HEK293 (cell line): Measurements from ENCODE around the gene FOXO4.

Experiments used
- CTCF ChIA-PET: fragments of 350-600 bp; formaldehyde crosslinking; extraction: SDS; loops from one replicate; lab custom pipeline; 2021; ENCODE audit warnings: antibody characterized with exemption; lab: Yijun Ruan, JAX
- POLR2A ChIA-PET: fragments of 300-600 bp; formaldehyde crosslinking; extraction: SDS; loops from one replicate; lab custom pipeline; 2020; ENCODE audit warnings: antibody characterized with exemption, inconsistent platforms; lab: Yijun Ruan, JAX
- H3K27ac ChIP-seq: fragments of 200-500 bp; sonication (Bioruptor generic); 2 replicates; pipeline ENCODE4 v1.5.1; 2014; ENCODE audit warnings: low read depth, low read length, control low read depth, inconsistent platforms; ENCODE audit errors: extremely low read depth
- H3K36me3 ChIP-seq, 2 experiments: fragments of 200-500 bp in 1 of 2; sonication (Bioruptor generic) in 1 of 2; 1 replicate in 1 of 2; 2 replicates in 1 of 2; pipeline ENCODE4 v1.5.1; 2014 to 2017; ENCODE audit warnings: inconsistent platforms in 2 of 2, low read length in 2 of 2; ENCODE audit not compliant: control insufficient read depth in 2 of 2, insufficient read depth in 1 of 2
- H3K4me1 ChIP-seq: fragments of 200-500 bp; sonication (Bioruptor generic); 2 replicates; pipeline ENCODE4 v1.5.1; 2014; ENCODE audit warnings: mild to moderate bottlenecking, low read length, inconsistent platforms; ENCODE audit not compliant: control insufficient read depth, insufficient read depth
- H3K4me3 ChIP-seq: 2 replicates; pipeline ENCODE4 v1.5.1; 2011; ENCODE audit warnings: low read depth, mild to moderate bottlenecking, control low read depth, low read length, moderate library complexity
- H3K9me3 ChIP-seq: fragments of 200-500 bp; sonication (Bioruptor generic); 2 replicates; pipeline ENCODE4 v1.5.1; 2014; ENCODE audit warnings: low read depth, low read length, inconsistent platforms; ENCODE audit not compliant: control insufficient read depth, insufficient read depth
- GLIS1 ChIP-seq: fragments of 450-650 bp; formaldehyde crosslinking; IDR thresholded peaks from 2 replicates; pipeline ENCODE4 v1.5.1; 2016; ENCODE audit warnings: missing biosample characterization, missing genetic modification characterization
- HOXC10 ChIP-seq: sonication (generic); formaldehyde crosslinking; IDR thresholded peaks from 2 replicates; pipeline ENCODE4 v1.8.1; 2023; ENCODE audit warnings: mild to moderate bottlenecking, missing genetic modification reagents
- KLF9 ChIP-seq: fragments of 450-650 bp; formaldehyde crosslinking; IDR thresholded peaks from 2 replicates; pipeline ENCODE4 v1.5.1; 2016; ENCODE audit warnings: missing biosample characterization, missing genetic modification characterization, low read depth
- OSR2 ChIP-seq: fragments of 450-650 bp; formaldehyde crosslinking; IDR thresholded peaks from 2 replicates; pipeline ENCODE4 v1.5.1; 2016; ENCODE audit warnings: missing biosample characterization, missing genetic modification characterization
- PRDM10 ChIP-seq: fragments of 450-650 bp; formaldehyde crosslinking; IDR thresholded peaks from 2 replicates; pipeline ENCODE4 v1.5.1; 2016; ENCODE audit warnings: missing biosample characterization, missing genetic modification characterization
- PRDM6 ChIP-seq: fragments of 450-650 bp; formaldehyde crosslinking; IDR thresholded peaks from 2 replicates; pipeline ENCODE4 v1.5.1; 2017; ENCODE audit warnings: missing biosample characterization, missing genetic modification characterization
- SP2 ChIP-seq: fragments of 450-650 bp; formaldehyde crosslinking; IDR thresholded peaks from 2 replicates; pipeline ENCODE4 v1.5.1; 2016; ENCODE audit warnings: missing biosample characterization, missing genetic modification characterization
- SP7 ChIP-seq: fragments of 450-650 bp; formaldehyde crosslinking; IDR thresholded peaks from 2 replicates; pipeline ENCODE4 v1.5.1; 2016; ENCODE audit warnings: missing biosample characterization, missing genetic modification characterization
- TCF7L2 ChIP-seq: IDR thresholded peaks from 2 replicates; pipeline ENCODE4 v1.6.1; 2011; ENCODE audit warnings: low read depth, mild to moderate bottlenecking, inconsistent platforms, low read length, moderate library complexity, borderline replicate concordance
- YY2 ChIP-seq: fragments of 450-650 bp; formaldehyde crosslinking; IDR thresholded peaks from 2 replicates; pipeline ENCODE4 v1.5.1; 2016; ENCODE audit warnings: missing biosample characterization, missing genetic modification characterization
- ZNF157 ChIP-seq: fragments of 450-650 bp; formaldehyde crosslinking; IDR thresholded peaks from 2 replicates; pipeline ENCODE4 v1.5.1; 2016; ENCODE audit warnings: missing biosample characterization, missing genetic modification characterization
- ZNF221 ChIP-seq: fragments of 450-650 bp; formaldehyde crosslinking; IDR thresholded peaks from 2 replicates; pipeline ENCODE4 v1.5.1; 2017; ENCODE audit warnings: missing biosample characterization, missing genetic modification characterization, borderline replicate concordance
- ZNF350 ChIP-seq: fragments of 450-650 bp; formaldehyde crosslinking; IDR thresholded peaks from 2 replicates; pipeline ENCODE4 v1.5.0; 2017; ENCODE audit warnings: missing biosample characterization, mild to moderate bottlenecking, missing genetic modification characterization
- ZNF362 ChIP-seq: fragments of 450-650 bp; formaldehyde crosslinking; IDR thresholded peaks from 2 replicates; pipeline ENCODE4 v1.5.1; 2016; ENCODE audit warnings: missing biosample characterization, missing genetic modification characterization
- ZNF37A ChIP-seq: fragments of 450-650 bp; IDR thresholded peaks from 2 replicates; pipeline ENCODE4 v1.5.1; 2018; ENCODE audit warnings: missing biosample characterization, missing genetic modification characterization
- ZNF426 ChIP-seq: fragments of 450-650 bp; formaldehyde crosslinking; IDR thresholded peaks from 2 replicates; pipeline ENCODE4 v1.5.1; 2017; ENCODE audit warnings: missing biosample characterization, missing genetic modification characterization, mild to moderate bottlenecking, inconsistent platforms, moderate library complexity
- ZNF544 ChIP-seq: fragments of 450-650 bp; formaldehyde crosslinking; IDR thresholded peaks from 2 replicates; pipeline ENCODE4 v1.5.0; 2017; ENCODE audit warnings: missing biosample characterization, missing genetic modification characterization
- ZNF704 ChIP-seq: fragments of 450-650 bp; formaldehyde crosslinking; IDR thresholded peaks from 2 replicates; pipeline ENCODE4 v1.5.1; 2016; ENCODE audit warnings: missing biosample characterization, missing genetic modification characterization
- ZNF776 ChIP-seq: fragments of 450-650 bp; formaldehyde crosslinking; IDR thresholded peaks from 2 replicates; pipeline ENCODE4 v1.5.0; 2017; ENCODE audit warnings: missing biosample characterization, missing genetic modification characterization, borderline replicate concordance
- TF ChIP-seq, protein P1 (sequence below): fragments of 450-650 bp; formaldehyde crosslinking; IDR thresholded peaks from 2 replicates; pipeline ENCODE4 v1.5.1; 2016; ENCODE audit warnings: missing biosample characterization, missing genetic modification characterization
- TF ChIP-seq, protein P2 (sequence below): fragments of 450-650 bp; formaldehyde crosslinking; conservative IDR thresholded peaks from 2 replicates; pipeline ENCODE4 v1.5.1; 2016; ENCODE audit warnings: low read depth, missing biosample characterization, missing genetic modification characterization

The FOXO4 gene

GRCh38 chrX:71103110-71103983, 7.7 kb downstream of the FOXO4 start (continued):
- no peak for TF ChIP-seq ZNF776 (tag by site-specific recombination)
- TF ChIP-seq SP7: 0 out of 2 replicates have a peak, but pooled peaks have one; percentile 12
- TF ChIP-seq PRDM10 (tag by site-specific recombination): 0 out of 2 replicates have a peak, but pooled peaks have one; percentile 37
- no peak for TF ChIP-seq ZNF221 (tag by site-specific recombination)

GRCh38 chrX:71105628-71106027, 10.0 kb downstream of the FOXO4 start:
- Histone ChIP-seq H3K4me1 (no peaks in the 10 kb centered on the region), H3K36me3 (peaks cover 0 to 15% of the 10 kb centered on the region in 2 experiments; a peak in 1 of 3 replicates), H3K9me3 (no peaks in the 10 kb centered on the region), H3K4me3 (no peak overlapping the region), H3K27ac (no peak overlapping the region)
- POLR2A ChIA-PET: interaction anchor here (2.6 kb wide), 1 partner anchor 12 kb away, joined by 8 read pairs; the partner anchor contains the start of gene MED12
- CTCF ChIA-PET: interaction anchor here (0.6 kb wide), 2 partner anchors 182 to 1409 kb away, joined by 3 to 4 read pairs; no protein-coding TSS in a partner anchor
- TF ChIP-seq ZNF704 (tag by site-specific recombination) (no peak), ZNF37A (tag by site-specific recombination) (no peak), TCF7L2 (no peak), ZNF350 (tag by site-specific recombination) (no peak), GLIS1 (tag by site-specific recombination) (no peak), ZNF157 (tag by site-specific recombination) (no peak), SP2 (no peak), YY2 (tag by site-specific recombination) (no peak), ZNF362 (tag by site-specific recombination) (no peak), HOXC10 (CRISPR knock-in tag) (no peak), OSR2 (tag by site-specific recombination) (no peak), KLF9 (tag by site-specific recombination) (no peak), ZNF426 (no peak), PRDM6 (no peak), ZNF544 (no peak)
- TF ChIP-seq, protein P1, sequence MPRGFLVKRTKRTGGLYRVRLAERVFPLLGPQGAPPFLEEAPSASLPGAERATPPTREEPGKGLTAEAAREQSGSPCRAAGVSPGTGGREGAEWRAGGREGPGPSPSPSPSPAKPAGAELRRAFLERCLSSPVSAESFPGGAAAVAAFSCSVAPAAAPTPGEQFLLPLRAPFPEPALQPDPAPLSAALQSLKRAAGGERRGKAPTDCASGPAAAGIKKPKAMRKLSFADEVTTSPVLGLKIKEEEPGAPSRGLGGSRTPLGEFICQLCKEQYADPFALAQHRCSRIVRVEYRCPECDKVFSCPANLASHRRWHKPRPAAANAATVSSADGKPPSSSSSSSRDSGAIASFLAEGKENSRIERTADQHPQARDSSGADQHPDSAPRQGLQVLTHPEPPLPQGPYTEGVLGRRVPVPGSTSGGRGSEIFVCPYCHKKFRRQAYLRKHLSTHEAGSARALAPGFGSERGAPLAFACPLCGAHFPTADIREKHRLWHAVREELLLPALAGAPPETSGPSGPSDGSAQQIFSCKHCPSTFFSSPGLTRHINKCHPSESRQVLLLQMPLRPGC (tag by site-specific recombination): no peak
- TF ChIP-seq, protein P2, sequence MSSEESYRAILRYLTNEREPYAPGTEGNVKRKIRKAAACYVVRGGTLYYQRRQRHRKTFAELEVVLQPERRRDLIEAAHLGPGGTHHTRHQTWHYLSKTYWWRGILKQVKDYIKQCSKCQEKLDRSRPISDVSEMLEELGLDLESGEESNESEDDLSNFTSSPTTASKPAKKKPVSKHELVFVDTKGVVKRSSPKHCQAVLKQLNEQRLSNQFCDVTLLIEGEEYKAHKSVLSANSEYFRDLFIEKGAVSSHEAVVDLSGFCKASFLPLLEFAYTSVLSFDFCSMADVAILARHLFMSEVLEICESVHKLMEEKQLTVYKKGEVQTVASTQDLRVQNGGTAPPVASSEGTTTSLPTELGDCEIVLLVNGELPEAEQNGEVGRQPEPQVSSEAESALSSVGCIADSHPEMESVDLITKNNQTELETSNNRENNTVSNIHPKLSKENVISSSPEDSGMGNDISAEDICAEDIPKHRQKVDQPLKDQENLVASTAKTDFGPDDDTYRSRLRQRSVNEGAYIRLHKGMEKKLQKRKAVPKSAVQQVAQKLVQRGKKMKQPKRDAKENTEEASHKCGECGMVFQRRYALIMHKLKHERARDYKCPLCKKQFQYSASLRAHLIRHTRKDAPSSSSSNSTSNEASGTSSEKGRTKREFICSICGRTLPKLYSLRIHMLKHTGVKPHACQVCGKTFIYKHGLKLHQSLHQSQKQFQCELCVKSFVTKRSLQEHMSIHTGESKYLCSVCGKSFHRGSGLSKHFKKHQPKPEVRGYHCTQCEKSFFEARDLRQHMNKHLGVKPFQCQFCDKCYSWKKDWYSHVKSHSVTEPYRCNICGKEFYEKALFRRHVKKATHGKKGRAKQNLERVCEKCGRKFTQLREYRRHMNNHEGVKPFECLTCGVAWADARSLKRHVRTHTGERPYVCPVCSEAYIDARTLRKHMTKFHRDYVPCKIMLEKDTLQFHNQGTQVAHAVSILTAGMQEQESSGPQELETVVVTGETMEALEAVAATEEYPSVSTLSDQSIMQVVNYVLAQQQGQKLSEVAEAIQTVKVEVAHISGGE (tag by site-specific recombination): no peak
